Mesenteric fat pad (tissue), 1 donor: ENCODE data around the gene SUOX. TPM values are rescaled to one million over a fixed set of nuclear protein-coding genes. Genes with fewer than 3 reads are reported as not detected.
A peak's percentile ranks its signal among the peaks of the same experiment; 100 is the strongest.
"Not testable (repeated sequence)": the region's sequence is repeated elsewhere in the genome, so short reads cannot be mapped to it uniquely, and the experiment has no call there.

Experiments used
- DNase-seq: peaks from one replicate; pipeline ENCODE4 v3.0.0-alpha.2; 2020; ENCODE audit warnings: low spot score
- long read RNA-seq: library from polyadenylated mRNA; unstranded; transcript quantifications from one replicate; pipeline ENCODE4 v2.0.0, GENCODE V29; 2020
- total RNA-seq: library from RNA; stranded (reverse); fragmentation: NEBNext Ultra II Directional; extraction: Animal tissue kit (Norgen Biotek cat#: 25700); gene quantifications from one replicate; pipeline ENCODE4 v1.2.1, GENCODE V29; 2021
- donor health status: DM: yes; HTN: yes; CAD: no.

SUOX gene
- 27.7 TPM for total RNA-seq
- long read RNA-seq, transcript SUOX-204 (6 exons, 2,394 nt) = minor isoform, 5 of 85 reads
- long read RNA-seq, transcript SUOX-202 (4 exons, 2,306 nt) = minor isoform, 21 of 85 reads
- long read RNA-seq, transcript SUOX-201 (5 exons, 2,364 nt) = major isoform, 22 of 85 reads
- long read RNA-seq, partial matches to known transcripts = 8 of 85 reads
- long read RNA-seq, other reads (novel, unspliced or antisense) = 24 of 85 reads

DNA sequence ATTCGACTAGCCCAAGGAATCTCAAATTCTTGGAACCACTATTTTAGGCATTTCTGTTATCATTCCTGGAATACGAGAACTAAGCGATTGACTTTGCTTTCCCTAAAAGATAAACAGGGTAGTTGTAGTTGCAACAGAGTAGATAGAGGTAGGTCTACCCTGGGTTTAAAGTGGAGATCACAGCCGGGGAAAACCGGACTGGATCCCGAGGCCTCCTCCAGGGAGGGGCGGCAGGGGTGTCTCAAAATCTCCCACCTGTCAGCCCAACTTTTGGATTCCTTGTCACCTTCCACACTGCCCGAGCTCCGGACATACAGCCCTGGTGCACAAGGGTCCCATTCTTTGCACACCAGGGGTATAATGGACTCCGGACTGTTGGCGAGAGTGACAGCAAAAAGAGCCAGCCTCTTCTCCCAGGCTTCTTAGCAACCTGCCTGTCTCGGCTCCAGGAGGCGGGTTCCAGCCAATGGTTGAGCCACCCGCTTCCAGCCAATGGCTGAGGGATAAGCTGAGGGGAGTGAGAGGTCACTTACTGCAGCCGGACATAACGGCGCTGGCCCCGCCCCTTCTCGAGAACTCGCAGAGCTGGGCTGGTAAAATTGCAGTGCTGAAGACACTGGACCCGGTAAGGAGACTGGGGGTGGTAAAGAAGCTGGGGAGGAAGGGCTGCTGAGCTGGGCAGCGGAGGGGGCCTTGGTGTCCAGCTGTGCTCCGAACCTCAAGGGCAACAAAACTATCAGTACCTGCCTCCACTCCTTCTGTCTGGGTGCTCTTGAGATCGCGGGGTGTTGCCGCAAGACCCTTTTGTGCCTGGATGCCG, at the start of gene SUOX:
TSS of gene SUOX (plus strand) at position 562 of the 820 bp plus-strand sequence. CDS start 4,946 bp downstream, outside the sequence.
- peak; percentile 97 for DNase-seq

DNA sequence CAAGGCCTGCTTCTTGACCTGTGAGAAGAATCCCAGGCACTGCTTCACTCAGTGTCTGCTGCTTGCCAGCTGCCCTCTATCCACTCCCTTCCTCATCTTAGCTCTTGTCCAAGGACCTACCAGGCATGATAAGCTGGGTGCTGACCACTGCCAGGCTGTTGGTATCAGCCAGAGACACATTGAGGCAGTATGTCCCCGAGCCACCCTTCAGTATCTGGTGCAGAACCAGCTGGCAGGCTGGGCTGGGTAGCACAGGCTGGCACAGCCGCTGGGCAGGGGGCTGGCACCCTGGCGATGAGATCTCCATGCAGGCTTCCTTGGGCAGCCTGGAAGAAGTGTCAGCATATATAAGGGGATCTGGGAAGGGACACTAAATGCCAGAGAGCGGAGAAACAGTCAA, 41.7 kb upstream of the SUOX start:
- DNase-seq = no peak

DNA sequence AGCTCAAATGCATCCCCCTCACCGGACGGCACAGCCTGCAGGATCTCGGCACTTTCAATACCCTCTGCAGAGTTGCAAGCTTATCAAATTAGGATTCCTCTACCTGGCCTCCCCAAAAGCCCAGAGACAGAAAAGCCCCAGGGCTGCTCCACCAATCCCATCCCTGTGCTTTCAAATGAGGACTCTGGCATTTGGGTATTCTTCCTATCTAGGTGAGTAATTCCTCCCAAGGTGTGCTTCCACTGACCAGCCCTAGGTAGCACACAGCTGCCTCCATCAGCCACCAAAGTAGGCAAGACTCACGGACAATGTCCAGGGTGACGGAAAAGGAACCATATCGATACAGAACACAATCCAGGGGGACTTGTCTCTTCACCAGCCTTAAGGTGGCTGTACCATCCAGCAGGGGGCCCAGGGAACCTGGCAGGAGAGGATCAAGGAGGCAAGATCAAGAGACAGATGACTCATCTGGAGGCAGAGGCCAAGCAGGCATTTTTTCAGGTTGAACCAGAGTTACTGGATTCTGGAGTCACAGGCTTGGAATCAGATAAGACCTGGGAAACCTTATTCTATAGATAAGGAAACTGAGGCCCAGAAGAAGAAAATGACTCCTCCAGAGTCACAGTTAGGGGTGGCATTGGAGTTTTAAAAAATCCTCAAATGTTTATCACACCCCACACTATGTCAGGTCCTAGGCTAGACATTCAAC, 41.1 kb upstream of the SUOX start:
- DNase-seq = no peak

DNA sequence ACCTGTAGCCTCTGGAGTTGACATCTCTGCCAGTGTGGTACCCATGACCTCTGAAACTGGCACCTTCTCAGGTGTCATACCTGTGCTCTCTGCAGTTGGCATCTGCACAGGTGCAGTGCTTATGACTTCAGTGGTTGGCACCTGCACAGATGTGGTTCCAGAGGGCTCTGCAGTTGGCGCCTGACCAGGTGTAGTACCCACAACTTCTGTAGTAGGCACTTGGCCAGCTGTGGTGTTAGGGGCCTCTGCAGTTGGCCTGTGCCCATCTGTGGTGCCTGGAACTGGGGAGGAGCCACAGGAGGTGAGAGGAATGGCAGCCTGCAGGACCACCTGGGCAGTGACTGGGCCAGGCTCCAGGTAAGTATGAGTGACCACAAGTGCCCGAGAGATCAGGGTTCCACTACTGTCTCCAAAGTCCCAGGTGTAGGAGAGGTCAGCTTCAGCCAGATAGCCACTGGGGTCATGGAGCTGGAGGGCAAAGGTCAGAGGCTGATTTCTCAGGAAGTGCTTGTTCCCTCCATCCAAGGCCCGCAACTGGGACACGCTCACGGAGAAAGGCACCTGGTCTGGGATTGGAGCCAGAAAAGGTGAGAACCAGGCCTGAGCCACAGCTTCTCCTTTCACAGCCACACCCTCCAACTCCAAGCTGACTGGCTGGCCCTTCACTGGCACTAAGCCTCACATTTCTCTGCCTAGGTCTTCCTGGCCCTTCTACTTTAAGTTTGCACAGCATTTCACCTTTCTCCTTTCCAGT, 39.8 kb upstream of the SUOX start:
- no peak for DNase-seq

DNA sequence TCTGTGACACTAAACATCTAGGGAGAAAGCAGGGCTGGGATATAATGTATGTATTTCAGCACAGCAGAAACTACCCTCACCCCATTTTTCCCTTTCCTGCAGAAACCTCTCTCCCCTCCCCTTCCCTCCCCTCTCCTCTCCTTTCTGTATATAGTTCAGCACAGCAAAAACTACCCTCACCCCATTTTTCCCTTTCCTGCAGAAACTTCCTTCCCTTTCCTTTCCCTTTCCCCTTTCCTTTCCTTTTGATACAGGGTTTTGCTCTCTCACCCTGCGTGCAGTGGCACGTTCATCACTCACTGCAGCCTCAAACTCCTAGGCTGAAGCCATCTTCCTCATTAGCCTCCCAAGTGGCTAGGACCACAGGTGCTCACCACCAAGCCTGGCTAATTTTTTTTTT, 33.3 kb upstream of the SUOX start:
- no peak for DNase-seq

DNA sequence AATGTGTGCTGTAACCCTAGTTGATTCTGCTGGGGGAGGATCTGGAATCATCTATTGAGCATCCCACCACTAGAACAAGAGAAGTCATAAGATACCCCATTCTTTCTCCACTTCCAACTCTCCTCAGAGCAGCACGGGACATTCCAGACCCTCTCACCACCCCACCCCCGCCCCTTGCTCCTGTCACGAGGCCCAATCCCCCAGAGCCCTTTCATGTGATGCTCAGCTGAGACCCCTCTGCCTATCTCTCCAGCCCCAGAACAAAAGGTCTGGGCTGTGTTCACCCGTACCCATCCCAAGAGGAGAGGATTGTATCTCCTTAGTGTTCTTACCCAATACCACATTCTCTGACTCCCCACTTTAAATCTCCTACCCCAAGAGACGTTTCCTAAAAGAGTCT, 31.8 kb upstream of the SUOX start:
- DNase-seq = no peak

DNA sequence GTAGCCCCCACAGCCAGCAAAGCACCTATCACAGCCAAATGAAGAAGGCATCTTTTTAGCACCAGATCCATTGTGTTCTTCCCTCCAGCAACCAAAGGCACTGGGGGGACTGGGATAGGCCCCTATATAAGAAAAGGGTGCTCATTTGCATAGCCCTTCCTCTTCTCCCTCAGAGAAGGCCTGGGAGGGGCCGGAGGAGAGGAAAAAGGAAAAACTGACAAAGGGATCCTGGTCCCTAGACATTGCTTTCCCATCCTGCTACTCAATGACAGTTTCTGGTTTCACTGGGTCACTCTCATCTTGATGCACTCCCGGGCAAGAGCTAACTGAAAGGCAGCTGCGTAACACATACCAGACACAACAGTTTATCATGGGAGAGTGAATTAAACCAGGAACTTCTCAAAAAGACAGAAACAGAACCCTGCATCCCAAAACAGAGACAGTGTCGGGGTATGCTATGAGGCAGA, 31.1 kb upstream of the SUOX start, which contains the start of gene PMEL:
TSS of gene PMEL (minus strand) at position 102 of the 467 bp plus-strand sequence. CDS start at position 71, 31 bp downstream.
- DNase-seq = no peak

DNA sequence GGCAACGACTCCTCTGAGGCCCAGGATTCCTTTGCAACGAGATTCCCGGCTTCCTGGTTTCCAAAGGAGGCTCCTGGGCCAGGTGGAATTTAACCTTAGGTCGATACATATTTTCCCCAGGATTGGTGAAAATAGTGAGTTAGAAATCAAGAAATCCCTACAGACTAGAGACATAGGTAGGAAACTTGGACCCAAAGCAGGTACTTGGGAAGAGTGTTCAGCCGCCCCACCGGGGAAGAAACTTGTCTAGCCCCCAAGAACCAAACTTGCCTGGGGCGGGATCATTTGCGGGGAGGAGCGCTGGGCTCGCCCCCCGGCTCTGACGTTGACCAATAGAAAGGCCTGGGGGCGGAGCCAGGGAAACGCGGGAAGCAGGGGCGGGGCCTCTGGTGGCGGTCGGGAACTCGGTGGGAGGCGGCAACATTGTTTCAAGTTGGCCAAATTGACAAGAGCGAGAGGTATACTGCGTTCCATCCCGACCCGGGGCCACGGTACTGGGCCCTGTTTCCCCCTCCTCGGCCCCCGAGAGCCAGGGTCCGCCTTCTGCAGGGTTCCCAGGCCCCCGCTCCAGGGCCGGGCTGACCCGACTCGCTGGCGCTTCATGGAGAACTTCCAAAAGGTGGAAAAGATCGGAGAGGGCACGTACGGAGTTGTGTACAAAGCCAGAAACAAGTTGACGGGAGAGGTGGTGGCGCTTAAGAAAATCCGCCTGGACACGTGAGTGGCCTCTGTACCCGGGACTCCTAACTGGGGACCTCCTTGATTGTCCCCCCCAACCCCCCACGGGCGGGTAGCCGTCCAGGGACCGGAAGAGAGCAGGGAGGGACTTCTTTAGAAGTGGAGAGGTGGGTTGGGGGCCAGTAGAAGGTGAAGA, 30.4 kb upstream of the SUOX start, which contains the start of gene CDK2:
TSS of gene CDK2 (plus strand) at position 423 of the 874 bp plus-strand sequence. CDS start at position 602, 179 bp downstream.
- peak; percentile 97 for DNase-seq

DNA sequence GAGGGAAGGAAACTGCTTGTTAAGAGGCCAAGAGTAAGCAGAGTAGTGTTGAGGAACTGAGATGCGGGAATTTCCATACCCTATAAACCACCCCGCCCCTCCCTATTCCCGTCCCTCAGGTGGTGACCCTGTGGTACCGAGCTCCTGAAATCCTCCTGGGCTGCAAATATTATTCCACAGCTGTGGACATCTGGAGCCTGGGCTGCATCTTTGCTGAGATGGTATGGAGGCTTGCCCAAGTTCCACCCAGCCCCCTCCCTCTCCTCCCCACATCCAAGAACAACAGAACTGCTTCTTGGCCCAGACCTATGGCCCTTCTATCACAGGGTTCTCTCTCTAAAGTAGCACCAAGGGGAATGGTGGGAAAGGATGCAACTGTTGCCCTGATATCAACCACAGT, 27.7 kb upstream of the SUOX start:
- no peak for DNase-seq

DNA sequence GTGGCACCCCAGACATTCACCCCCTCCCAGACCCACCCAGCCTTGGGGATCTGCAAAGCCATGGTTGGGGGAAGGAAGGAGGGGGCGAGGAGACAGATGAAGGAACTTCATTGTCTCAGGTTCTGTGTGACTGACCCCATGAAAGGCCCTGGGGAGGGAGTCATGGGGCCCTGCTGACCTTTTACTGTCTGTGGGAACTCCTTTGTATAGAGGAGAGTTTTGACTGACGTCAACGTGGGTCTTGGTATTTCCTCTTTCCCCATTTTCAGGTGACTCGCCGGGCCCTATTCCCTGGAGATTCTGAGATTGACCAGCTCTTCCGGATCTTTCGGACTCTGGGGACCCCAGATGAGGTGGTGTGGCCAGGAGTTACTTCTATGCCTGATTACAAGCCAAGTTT, 26.3 kb upstream of the SUOX start:
- DNase-seq = no peak

DNA sequence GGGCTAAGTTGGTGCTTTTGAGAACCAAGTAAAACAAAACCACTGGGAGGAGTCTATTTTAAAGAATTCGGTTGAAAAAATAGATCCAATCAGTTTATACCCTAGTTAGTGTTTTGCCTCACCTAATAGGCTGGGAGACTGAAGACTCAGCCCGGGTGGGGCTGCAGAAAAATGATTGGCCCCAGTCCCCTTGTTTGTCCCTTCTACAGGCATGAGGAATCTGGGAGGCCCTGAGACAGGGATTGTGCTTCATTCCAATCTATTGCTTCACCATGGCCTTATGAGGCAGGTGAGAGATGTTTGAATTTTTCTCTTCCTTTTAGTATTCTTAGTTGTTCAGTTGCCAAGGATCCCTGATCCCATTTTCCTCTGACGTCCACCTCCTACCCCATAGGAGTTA, 25.0 kb upstream of the SUOX start:
- no peak for DNase-seq

DNA sequence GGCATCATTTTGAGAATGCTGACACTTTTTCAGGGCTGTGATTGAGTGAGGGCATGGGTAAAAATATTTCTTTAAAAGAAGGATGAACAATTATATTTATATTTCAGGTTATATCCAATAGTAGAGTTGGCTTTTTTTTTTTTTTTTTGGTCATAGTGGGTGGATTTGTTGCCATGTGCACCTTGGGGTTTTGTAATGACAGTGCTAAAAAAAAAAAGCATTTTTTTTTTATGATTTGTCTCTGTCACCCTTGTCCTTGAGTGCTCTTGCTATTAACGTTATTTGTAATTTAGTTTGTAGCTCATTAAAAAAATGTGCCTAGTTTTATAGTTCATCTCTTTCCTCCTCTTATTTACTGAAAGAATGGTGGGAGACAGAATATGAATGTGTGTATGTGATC, 24.6 kb upstream of the SUOX start:
- no peak for DNase-seq

DNA sequence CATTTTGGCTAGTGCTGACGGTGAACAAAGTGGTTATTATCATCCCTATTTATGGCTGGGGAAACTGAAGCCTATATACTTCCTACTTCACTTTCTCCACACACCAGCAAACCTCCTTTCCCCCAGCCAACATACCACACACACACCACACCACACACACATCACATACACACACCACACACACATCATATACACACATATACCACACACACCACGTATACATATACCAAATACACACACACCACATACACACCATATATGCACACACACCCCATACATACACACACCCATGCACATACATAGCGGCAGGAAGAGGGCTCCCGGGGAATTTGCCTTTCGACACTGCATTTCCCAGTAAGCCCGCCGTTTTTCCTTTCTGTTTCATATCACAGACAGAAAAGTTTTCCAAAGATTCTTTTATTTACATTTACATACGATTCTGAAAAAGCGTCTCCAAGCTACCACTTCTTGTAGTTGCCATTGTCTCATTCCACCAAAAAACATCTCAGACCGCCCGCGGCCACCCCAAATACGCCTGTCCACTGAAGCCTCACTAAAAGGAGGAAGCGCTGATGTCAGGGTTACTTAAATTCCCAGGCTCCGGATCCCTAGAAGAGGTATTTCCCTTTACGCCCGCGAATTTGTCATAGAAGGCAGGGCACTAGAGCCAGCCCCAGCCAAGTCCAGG, 24.0 kb upstream of the SUOX start:
- peak; percentile 93 for DNase-seq

DNA sequence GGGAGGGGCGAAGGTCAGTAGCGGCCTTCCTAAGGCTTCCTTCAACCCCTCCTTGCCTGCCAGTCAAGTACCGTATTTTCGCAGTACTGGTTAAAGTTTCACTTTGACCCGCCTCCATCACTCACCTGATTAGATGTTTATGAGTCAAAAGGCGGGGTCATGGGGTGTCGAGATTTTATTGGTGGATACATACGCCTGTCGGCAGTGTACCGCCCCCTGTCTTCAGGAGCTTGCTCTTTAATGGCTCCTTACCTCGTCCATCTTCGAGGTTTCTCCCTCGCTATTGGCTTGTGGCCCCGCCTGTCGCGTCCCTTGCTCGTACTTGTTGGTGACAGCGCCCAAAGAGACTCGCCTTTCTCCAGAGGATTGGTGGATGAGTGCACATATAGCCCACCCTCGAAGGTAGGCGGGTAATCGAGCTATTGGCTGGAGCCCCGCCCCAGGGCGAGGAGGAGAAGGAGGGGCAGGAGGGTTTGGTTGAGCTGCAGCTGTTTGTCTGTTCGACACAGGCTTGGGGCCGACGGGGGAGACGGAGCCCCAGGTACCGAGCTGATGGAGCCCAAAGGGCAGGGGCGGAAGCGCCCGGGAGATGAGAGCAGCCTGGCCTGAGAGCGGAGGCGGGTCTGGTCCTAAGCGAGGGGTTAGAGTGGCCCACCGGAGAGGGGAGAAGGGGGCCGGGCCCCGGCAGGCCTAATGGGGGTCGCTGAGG, 23.3 kb upstream of the SUOX start, which contains the start of gene RAB5B:
TSS of gene RAB5B (plus strand) at position 480 of the 709 bp plus-strand sequence. CDS start 12,883 bp downstream, outside the sequence.
- peak; percentile 98 for DNase-seq

DNA sequence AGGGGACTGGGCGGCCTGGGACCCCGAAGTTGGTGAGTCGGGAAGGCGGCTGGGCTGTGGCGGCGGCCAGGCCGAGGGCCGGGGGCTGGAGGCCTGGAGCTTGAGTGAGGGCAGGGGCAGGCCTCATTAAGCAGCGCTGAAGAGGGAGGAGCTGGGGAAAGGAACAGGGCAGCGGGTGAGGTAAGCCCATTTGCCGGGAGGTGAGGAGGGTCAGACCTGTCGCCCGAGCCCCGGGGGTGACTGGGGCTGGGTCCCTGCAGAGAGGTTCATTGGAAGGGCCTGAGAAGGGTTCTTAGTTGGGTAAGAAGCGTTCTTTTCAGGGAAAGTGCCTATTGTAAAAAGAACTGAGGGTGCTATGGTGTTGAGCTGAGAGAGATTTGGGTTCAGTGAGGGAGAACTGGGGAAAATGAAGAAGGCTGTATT, 22.8 kb upstream of the SUOX start:
- DNase-seq = peak; percentile 91

DNA sequence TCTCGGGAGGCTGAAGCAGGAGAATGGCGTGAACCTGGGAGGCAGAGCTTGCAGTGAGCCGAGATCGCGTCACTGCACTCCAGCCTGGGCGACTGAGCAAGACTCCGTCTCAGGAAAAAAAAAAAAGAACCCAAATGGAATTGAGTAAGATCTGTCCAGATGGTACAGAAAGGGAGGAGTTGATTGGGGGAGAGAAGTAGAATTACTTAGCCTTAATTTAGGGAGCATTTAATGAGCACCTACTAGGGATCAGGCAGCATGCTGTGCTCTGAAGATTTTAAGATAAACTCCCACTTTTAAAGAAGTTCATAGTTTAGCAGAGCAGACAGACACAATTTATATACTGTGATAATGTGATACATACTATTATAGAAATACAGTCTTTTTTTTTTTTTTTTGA, 18.7 kb upstream of the SUOX start:
- DNase-seq = no peak

DNA sequence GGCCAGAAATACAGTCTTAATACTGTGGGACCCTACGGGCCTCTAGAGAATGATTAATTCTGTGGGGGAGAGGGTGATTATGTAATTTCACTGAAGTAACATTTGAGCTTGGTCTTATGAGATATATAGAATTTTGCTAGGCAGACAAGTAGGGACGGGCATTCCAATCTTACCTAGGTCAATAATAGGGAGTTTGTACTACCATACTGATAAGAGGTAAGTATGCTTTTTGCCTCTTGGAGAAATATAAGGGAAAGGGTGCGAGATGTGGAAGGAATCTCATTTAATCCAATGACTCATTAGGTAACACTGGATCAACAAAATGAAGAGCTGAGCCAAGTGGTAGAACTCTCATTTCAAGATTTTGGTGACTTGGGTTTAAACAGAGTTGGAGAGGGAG, 18.0 kb upstream of the SUOX start:
- no peak for DNase-seq

DNA sequence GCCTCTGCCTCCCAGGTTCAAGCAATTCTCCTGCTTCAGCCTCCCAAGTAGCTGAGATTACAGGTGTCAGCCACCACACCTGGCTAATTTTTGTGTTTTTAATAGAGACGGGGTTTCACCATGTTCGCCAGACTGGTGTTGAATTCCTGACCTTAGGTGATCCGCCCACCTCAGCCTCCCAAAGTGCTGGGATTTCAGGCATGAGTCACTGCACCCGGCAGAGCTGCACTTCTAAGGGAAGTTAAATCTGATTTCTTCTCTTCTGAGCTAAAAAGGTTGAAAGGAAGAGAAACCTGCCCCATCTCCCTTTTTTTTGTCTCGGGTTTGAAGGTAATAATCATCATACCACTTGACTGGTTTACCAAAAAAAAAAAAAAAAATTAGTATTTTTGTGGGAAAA, 15.2 kb upstream of the SUOX start:
- DNase-seq = not testable (repeated sequence)
